T-cell (primary cell): ENCODE results near the gene ABCC5. TPM values are rescaled to one million over a fixed set of nuclear protein-coding genes. Genes with fewer than 3 reads are reported as not detected.

ENCODE experiments used
- ATAC-seq, 4 experiments: fragments of 200-7000 bp in 3 of 4; fragments of 150-1000 bp in 1 of 4; cut with Tn5 transposase; replicated peaks in 1 of 4; 1 replicate in 3 of 4; 2 replicates in 1 of 4; pipeline ENCODE4 v1.10.0; 2021; ENCODE audit warnings: moderate library complexity in 3 of 4, mild to moderate bottlenecking in 2 of 4, moderate number of reproducible peaks in 1 of 4
- CTCF ChIA-PET, 2 donors: fragments of 300-600 bp; sonication (Branson Sonifier 250); formaldehyde crosslinking; loops; one replicate each; lab custom pipeline; 2022; ENCODE audit warnings: antibody characterized with exemption in 2 of 2; lab: Charles Lee
- POLR2A ChIA-PET, 2 donors: fragments of 300-600 bp; sonication (Branson Sonifier 250); formaldehyde crosslinking; loops; one replicate each; lab custom pipeline; 2022; ENCODE audit warnings: antibody characterized with exemption in 2 of 2; lab: Charles Lee
- DNase-seq, 35 experiments: peaks; one replicate each; pipeline versions ENCODE4 v3.0.0 to v3.0.0-alpha.2; 2013 to 2023
- H3K27ac ChIP-seq: one replicate; pipeline ENCODE4 v1.5.1; 2013; ENCODE audit warnings: low read length
- H3K27me3 ChIP-seq, 2 experiments: replicated peaks in 1 of 2; 1 replicate in 1 of 2; 2 replicates in 1 of 2; pipeline versions ENCODE4 v1.6.1 to v1.7.0; 2013; ENCODE audit warnings: low read length in 1 of 2, mixed read lengths in 1 of 2; ENCODE audit not compliant: control insufficient read depth in 2 of 2, insufficient read depth in 2 of 2; ENCODE audit errors: extremely low read depth in 1 of 2
- H3K36me3 ChIP-seq, 2 donors: 1 replicate in 1 of 2; 2 replicates in 1 of 2; pipeline versions ENCODE4 v1.6.1 to v1.7.0; 2013; ENCODE audit warnings: low read length in 1 of 2; ENCODE audit not compliant: control insufficient read depth in 2 of 2, insufficient read depth in 1 of 2; ENCODE audit errors: extremely low read depth in 1 of 2
- H3K4me1 ChIP-seq, 2 experiments: 1 replicate in 1 of 2; 2 replicates in 1 of 2; pipeline versions ENCODE4 v1.6.1 to v1.7.0; 2013; ENCODE audit warnings: low read length in 2 of 2, mixed read lengths in 1 of 2; ENCODE audit not compliant: insufficient read depth in 2 of 2, control insufficient read depth in 1 of 2; ENCODE audit errors: extremely low read depth in 1 of 2
- H3K4me3 ChIP-seq, 2 donors: 1 replicate in 1 of 2; 2 replicates in 1 of 2; pipeline versions ENCODE4 v1.5.1 to v1.7.0; 2013; ENCODE audit warnings: mild to moderate bottlenecking in 2 of 2, low read length in 1 of 2, moderate library complexity in 1 of 2; ENCODE audit not compliant: control insufficient read depth in 1 of 2; ENCODE audit errors: extremely low read depth in 1 of 2
- H3K9me3 ChIP-seq: 2 replicates; pipeline ENCODE4 v1.7.0; 2013
- H3K27ac Mint-ChIP-seq, 2 donors: one replicate each; pipeline ENCODE4 v1.8.0; 2020 to 2021; ENCODE audit warnings: mild to moderate bottlenecking in 2 of 2, mixed read lengths in 2 of 2
- H3K27me3 Mint-ChIP-seq, 2 donors: one replicate each; pipeline ENCODE4 v1.8.0; 2021 to 2022; ENCODE audit warnings: mixed read lengths in 2 of 2
- H3K36me3 Mint-ChIP-seq: one replicate; pipeline ENCODE4 v1.8.0; 2021; ENCODE audit warnings: mixed read lengths
- H3K4me1 Mint-ChIP-seq, 3 donors: one replicate each; pipeline ENCODE4 v1.8.0; 2020 to 2022; ENCODE audit warnings: mixed read lengths in 3 of 3, mild to moderate bottlenecking in 1 of 3
- H3K4me3 Mint-ChIP-seq, 3 donors: one replicate each; pipeline ENCODE4 v1.8.0; 2020 to 2022; ENCODE audit warnings: mild to moderate bottlenecking in 3 of 3, mixed read lengths in 3 of 3, moderate library complexity in 3 of 3
- H3K9me3 Mint-ChIP-seq, 3 donors: one replicate each; pipeline ENCODE4 v1.8.0; 2020 to 2022; ENCODE audit warnings: mixed read lengths in 3 of 3
- WGBS: methylation state at CpG from one replicate; pipeline ENCODE4 v1.1.5; 2013; ENCODE audit warnings: missing lambda C conversion rate; ENCODE audit not compliant: insufficient coverage; 5-methylcytosine and 5-hydroxymethylcytosine counted together
- total RNA-seq, 35 experiments: library from RNA in 6 of 35; stranded (reverse) in 6 of 35; fragments of 120-200 nt in 1 of 35; gene quantifications; one replicate each; pipeline versions ENCODE4 v1.2.1 to v1.2.4 and lab custom pipeline; 2013 to 2026

ABCC5 gene
- total RNA-seq, 5 donors from 2014 or later (not counting 1 experiment from before 2014, with no cell fraction given) = 17.6 to 34.3 (median 30.2) TPM

DNA sequence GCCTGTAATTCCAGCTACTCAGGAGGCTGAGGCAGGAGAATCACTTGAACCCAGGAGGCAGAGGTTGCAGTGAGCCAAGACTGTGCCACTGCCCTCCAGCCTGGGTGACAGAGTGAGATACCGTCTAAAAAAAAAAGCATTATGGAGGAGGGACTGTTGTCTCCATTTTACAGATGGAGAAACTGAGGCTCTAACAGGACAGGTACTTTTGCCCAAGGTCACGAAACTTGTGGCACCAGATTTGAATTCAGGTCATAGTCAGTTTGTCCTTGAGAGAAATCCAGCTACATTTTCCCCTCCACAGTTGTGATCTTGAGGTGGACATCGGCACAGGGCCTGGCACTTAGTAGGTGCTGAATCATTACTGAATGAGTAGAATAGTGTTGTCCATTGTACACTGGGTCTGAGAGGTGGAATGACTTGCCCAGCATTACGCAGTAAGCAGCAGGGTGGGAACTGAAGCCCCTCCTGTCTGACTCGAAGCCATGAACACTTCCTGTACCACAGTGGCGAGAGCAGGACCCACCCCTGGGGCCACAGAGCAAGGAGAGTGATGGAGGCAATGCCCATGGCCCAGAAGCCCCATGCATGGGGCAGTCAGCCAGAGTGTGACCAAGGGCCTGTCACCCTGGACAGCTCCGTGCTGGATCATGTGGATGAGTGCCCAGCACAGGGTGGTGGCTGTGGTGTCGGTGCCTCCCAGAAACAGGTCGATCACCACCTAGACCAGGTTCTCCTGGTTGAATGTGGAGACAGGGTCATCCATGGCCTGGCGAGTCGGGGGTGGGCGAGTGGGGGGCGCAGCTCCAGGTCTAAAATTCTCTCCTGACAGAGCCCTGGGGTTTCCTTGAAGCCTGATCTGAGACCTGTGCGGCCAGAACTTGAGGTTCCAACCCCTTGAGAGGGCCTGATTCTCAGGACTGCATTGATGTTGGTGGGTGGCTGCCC is 112.6 kb downstream of the ABCC5 start:
- Histone ChIP-seq H3K27ac (no peak overlapping the region), H3K4me1 (no peaks in the 10 kb centered on the region), H3K36me3 (no peaks in the 10 kb centered on the region), H3K9me3 (no peaks in the 10 kb centered on the region), H3K4me3 (no peak overlapping the region), H3K27me3 (peaks cover 0 to 16% of the 10 kb centered on the region in 2 experiments)
- Mint-ChIP-seq H3K27me3 (peaks cover 14 to 16% of the 10 kb centered on the region in 2 donors), H3K9me3 (peaks cover 0 to 3% (median 0%) of the 10 kb centered on the region in 3 donors), H3K36me3 (no peaks in the 10 kb centered on the region), H3K4me1 (no peaks in the 10 kb centered on the region), H3K27ac (no peak overlapping the region), H3K4me3 (no peak overlapping the region)
- 76% methylated on average over 9 of the region's 14 CpGs for WGBS
- POLR2A ChIA-PET = no interaction called here
- ATAC-seq (no peak), DNase-seq (no peak)
- CTCF ChIA-PET = no interaction called here

DNA sequence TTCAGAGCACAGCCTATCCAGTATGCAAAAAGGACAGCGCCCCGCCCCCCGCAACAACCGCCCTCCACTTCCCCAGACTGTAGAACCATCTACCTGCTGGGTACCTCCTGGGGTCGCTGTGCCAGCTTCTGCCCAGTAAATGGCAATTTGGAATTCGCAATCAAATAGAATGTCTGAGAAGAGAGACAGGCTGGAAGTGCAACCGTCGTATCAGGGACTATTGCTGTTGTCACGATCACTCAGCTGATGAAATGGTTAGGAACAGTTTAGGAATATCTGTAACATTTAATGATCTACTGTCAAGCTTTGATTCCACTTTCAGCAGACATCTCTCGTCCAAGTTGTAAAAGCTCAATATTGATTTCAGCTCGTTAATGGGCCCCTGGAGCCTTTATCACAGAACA is 119.7 kb downstream of the ABCC5 start:
- Mint-ChIP-seq H3K27ac (no peak overlapping the region), H3K36me3 (no peaks in the 10 kb centered on the region), H3K4me1 (peaks cover 0 to 3% (median 0%) of the 10 kb centered on the region in 3 donors), H3K4me3 (no peak overlapping the region), H3K27me3 (peaks cover 19 to 25% of the 10 kb centered on the region in 2 donors), H3K9me3 (peaks cover 0 to 3% (median 0%) of the 10 kb centered on the region in 3 donors)
- ATAC-seq = no peak
- 68% methylated on average over 7 of the region's 11 CpGs for WGBS
- no peaks in the 10 kb centered on the region for H3K9me3 ChIP-seq
- no peak overlapping the region for H3K4me3 ChIP-seq
- no peaks in the 10 kb centered on the region for H3K4me1 ChIP-seq
- H3K27ac ChIP-seq = no peak overlapping the region
- ChIA-PET POLR2A (no interaction called here), CTCF (interaction anchor here in 1 of 2 donors (0.7 to 2.0 kb wide), 4 partner anchors 13 to 1742 kb away, joined by 3 to 5 read pairs (median 4); partner anchors contain the start of genes DVL3 and PARL)
- H3K36me3 ChIP-seq = no peaks in the 10 kb centered on the region
- H3K27me3 ChIP-seq = peaks cover 0 to 37% of the 10 kb centered on the region in 2 experiments
- no peak for DNase-seq

DNA sequence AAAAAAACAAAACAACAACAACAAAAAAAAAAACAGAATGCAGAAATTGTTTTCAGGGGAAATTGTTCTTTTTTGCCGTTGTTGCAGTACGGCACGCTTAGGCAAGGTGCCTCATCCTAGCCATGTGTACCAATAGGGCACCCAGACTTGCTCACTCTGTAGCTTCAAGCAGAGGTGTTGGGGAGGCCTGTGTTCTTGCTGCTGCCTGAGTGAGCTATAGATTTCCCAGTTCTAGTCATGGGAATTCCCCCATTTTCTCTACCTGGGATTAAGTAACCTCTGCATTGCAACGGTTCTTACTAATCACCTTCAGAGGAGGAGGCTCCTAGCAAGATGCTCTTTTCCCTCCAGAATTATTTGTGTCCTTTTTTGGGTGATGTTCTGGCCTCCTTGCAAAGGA is 120.1 kb downstream of the ABCC5 start:
- Histone ChIP-seq H3K4me3 (no peak overlapping the region), H3K4me1 (no peaks in the 10 kb centered on the region), H3K36me3 (no peaks in the 10 kb centered on the region), H3K27me3 (peaks cover 0 to 40% of the 10 kb centered on the region in 2 experiments), H3K27ac (no peak overlapping the region), H3K9me3 (no peaks in the 10 kb centered on the region)
- no peak for DNase-seq
- Mint-ChIP-seq H3K9me3 (peaks cover 0 to 3% (median 0%) of the 10 kb centered on the region in 3 donors), H3K4me1 (peaks cover 0 to 3% (median 0%) of the 10 kb centered on the region in 3 donors), H3K4me3 (no peak overlapping the region), H3K36me3 (no peaks in the 10 kb centered on the region), H3K27ac (no peak overlapping the region), H3K27me3 (peaks cover 21 to 28% of the 10 kb centered on the region in 2 donors)
- ChIA-PET POLR2A (no interaction called here), CTCF (interaction anchor here (0.6 to 2.0 kb wide), 7 partner anchors 13 to 1743 kb away, joined by 3 to 5 read pairs (median 3); partner anchors contain the start of genes DVL3 (in 1 of the 2) and PARL (in 1 of the 2))
- 70% methylated on average over 2 of the region's 4 CpGs for WGBS
- ATAC-seq = no peak

DNA sequence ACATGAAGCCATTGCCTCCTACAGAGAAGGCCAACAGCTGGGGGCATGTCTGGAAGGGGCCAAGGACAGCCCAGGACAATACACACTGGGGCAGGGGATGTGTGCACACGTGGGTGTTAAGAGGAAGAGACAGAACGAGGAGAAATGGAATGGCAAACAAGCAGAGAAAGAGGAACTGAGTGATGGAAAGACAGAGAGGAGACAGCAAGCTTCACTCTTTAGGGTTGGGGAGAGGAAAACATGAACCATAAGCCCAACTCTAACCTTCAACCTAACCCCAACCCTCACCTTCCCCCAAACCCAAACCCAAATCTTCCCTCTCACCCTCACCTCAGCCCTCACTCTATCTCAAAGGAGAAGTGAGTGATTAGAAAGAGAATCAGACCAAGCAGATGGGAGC is 121.1 kb downstream of the ABCC5 start:
- Mint-ChIP-seq H3K27ac (no peak overlapping the region), H3K4me1 (peaks cover 0 to 3% (median 0%) of the 10 kb centered on the region in 3 donors), H3K27me3 (peaks cover 21 to 28% of the 10 kb centered on the region in 2 donors), H3K9me3 (peaks cover 0 to 3% (median 0%) of the 10 kb centered on the region in 3 donors), H3K36me3 (no peaks in the 10 kb centered on the region), H3K4me3 (no peak overlapping the region)
- peaks cover 0 to 40% of the 10 kb centered on the region in 2 experiments for H3K27me3 ChIP-seq
- no peaks in the 10 kb centered on the region for H3K9me3 ChIP-seq
- CTCF ChIA-PET = interaction anchor here (0.5 to 1.6 kb wide), 5 partner anchors 33 to 1549 kb away, joined by 3 to 7 read pairs (median 4); no protein-coding TSS in a partner anchor
- no peaks in the 10 kb centered on the region for H3K36me3 ChIP-seq
- DNase-seq (no peak), ATAC-seq (no peak)
- no peak overlapping the region for H3K27ac ChIP-seq
- no peaks in the 10 kb centered on the region for H3K4me1 ChIP-seq
- no peak overlapping the region for H3K4me3 ChIP-seq
- no CpG with 5 or more reads among the region's 2 CpGs for WGBS
- POLR2A ChIA-PET = interaction anchor here in 1 of 2 donors (0.5 to 0.6 kb wide), 2 partner anchors 17 to 49 kb away, joined by 3 to 9 read pairs; no protein-coding TSS in a partner anchor

DNA sequence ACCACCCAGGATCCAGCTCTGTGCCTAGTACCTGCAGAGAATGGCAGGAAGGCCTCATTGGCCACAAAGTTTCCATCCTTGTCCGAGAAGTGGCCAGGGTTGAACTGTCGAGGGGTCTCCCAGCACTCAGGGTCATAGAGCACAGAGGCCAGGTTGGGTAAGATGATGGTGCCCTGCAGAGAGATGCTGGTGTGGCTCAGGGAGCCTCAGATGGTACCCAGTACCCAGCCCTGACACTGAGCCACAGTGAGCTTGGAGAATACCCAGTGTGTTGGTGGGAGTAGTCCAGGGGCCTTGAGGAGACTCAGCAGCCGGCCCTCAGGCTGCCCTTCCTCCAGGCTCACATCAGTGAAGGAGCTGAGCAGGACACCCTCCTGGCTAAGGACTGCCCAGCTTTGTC is 121.5 kb downstream of the ABCC5 start:
- ATAC-seq = no peak
- H3K27ac Mint-ChIP-seq = no peak overlapping the region
- 82% methylated on average over 3 of the region's 3 CpGs for WGBS

DNA sequence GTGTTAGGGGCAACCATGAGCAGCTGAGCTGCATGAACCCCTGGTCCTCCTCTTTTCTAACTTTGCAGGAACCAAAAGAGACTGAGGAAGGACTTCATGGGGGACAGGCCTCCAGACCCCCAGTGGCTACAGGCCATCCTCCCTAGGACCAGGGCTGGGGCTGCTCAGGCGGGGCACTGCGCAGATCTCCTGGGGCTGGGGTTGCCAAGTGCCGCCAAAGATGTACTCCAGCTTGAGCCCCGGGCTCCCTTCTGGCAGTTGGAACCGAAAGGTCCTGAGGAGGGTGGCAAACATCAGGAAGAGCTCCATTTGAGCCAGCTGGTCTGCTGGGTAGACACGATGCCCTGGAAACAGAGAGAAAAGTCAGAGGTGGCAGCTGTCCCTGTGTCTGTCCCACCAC is 121.9 kb downstream of the ABCC5 start:
- Histone ChIP-seq H3K27me3 (peaks cover 0 to 38% of the 10 kb centered on the region in 2 experiments), H3K9me3 (no peaks in the 10 kb centered on the region), H3K4me1 (no peaks in the 10 kb centered on the region), H3K4me3 (no peak overlapping the region), H3K36me3 (no peaks in the 10 kb centered on the region), H3K27ac (no peak overlapping the region)
- Mint-ChIP-seq H3K27me3 (peaks cover 18 to 22% of the 10 kb centered on the region in 2 donors), H3K27ac (no peak overlapping the region), H3K4me1 (peaks cover 0 to 3% (median 0%) of the 10 kb centered on the region in 3 donors), H3K9me3 (peaks cover 0 to 3% (median 0%) of the 10 kb centered on the region in 3 donors), H3K36me3 (no peaks in the 10 kb centered on the region), H3K4me3 (no peak overlapping the region)
- no peak for DNase-seq
- POLR2A ChIA-PET = interaction anchor here in 1 of 2 donors (0.7 kb wide), 1 partner anchor 262 kb away, joined by 9 read pairs; no protein-coding TSS in a partner anchor
- WGBS = 86% methylated on average over 6 of the region's 6 CpGs
- CTCF ChIA-PET = interaction anchor here (0.5 to 1.6 kb wide), 20 partner anchors 11 to 713 kb away, joined by 3 to 9 read pairs (median 4); partner anchors contain the start of genes PARL (in 2 of the 2) and EEF1AKMT4 (in 1 of the 2)
- no peak for ATAC-seq

More for the DNA sequence above, 121.5 kb downstream of the ABCC5 start:
- H3K4me3 Mint-ChIP-seq = no peak overlapping the region
- Histone ChIP-seq H3K27me3 (peaks cover 0 to 40% of the 10 kb centered on the region in 2 experiments), H3K27ac (no peak overlapping the region), H3K4me1 (no peaks in the 10 kb centered on the region), H3K4me3 (no peak overlapping the region), H3K9me3 (no peaks in the 10 kb centered on the region), H3K36me3 (no peaks in the 10 kb centered on the region)
- POLR2A ChIA-PET = interaction anchor here in 1 of 2 donors (0.5 kb wide), 1 partner anchor 17 kb away, joined by 9 read pairs; no protein-coding TSS in a partner anchor
- H3K36me3 Mint-ChIP-seq = no peaks in the 10 kb centered on the region
- peaks cover 18 to 24% of the 10 kb centered on the region in 2 donors for H3K27me3 Mint-ChIP-seq
- CTCF ChIA-PET = interaction anchor here (0.5 to 1.6 kb wide), 11 partner anchors 11 to 393 kb away, joined by 3 to 9 read pairs (median 4); partner anchors contain the start of genes PARL (in 2 of the 2) and EEF1AKMT4 (in 1 of the 2)
- H3K4me1 Mint-ChIP-seq = peaks cover 0 to 3% (median 0%) of the 10 kb centered on the region in 3 donors
- DNase-seq = no peak
- H3K9me3 Mint-ChIP-seq = peaks cover 0 to 3% (median 0%) of the 10 kb centered on the region in 3 donors
